COLO829 (cell line): ENCODE results near the gene RTF2.

Experiments
- DNase-seq: peaks from one replicate; pipeline ENCODE4 v3.0.0; 2012; ENCODE audit warnings: low spot score

The RTF2 gene

DNA sequence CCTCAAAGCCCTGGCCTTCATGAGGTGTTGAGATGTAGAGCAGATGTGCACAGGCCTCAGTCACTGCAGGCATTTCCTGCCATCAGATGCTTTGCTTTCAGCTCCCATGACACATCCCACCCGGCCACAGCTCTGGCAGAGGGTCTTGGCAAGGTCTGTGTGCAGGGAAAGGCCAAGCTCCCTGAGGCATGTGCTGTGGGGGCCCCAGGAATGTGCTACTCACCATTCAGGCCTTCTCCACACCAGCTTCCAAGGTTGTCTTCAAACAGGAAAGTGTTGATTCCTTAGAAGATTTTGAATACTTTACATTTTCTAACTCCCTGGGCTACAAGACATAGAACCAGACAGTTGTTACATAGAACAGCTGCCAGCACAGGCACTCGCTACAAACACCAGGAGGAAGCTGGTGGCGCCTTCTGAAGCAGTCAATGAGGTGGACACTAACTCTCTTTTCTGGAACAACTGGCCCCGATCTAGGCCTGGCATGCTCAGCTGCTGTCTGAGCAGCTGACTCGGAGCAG, 28.6 kb upstream of the RTF2 start:
- no peak for DNase-seq

DNA sequence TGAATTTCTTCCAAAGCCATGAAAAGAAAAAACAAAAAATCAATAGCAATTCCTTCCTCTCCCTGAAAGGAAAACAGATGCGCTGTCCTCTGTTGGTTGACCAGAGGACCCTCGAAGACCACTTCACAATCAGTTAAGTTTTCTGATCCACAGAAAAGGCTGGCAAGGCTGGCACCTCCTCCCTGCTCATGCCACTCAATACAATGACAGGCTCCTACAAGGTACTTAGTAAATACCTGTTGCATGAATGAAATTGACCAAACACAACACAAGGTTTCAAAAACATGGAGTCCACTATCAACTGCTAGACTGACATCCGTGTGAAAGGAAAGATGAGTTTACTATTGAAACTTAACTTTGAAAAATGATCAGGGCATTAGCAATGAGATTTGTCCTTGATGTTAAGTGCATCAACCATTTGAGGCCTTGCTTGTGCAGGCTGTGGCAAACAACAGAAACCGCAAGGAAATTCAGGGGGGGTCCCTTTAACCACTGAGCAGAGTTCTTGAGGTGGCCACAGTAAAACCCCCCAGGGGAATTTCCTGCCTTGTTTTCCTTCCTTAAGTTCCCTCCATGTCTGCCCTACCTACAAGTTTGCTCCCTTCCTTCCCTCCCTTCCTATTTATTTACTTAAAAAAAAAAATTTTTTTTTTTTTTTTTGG, 27.9 kb upstream of the RTF2 start:
- DNase-seq, result no peak

DNA sequence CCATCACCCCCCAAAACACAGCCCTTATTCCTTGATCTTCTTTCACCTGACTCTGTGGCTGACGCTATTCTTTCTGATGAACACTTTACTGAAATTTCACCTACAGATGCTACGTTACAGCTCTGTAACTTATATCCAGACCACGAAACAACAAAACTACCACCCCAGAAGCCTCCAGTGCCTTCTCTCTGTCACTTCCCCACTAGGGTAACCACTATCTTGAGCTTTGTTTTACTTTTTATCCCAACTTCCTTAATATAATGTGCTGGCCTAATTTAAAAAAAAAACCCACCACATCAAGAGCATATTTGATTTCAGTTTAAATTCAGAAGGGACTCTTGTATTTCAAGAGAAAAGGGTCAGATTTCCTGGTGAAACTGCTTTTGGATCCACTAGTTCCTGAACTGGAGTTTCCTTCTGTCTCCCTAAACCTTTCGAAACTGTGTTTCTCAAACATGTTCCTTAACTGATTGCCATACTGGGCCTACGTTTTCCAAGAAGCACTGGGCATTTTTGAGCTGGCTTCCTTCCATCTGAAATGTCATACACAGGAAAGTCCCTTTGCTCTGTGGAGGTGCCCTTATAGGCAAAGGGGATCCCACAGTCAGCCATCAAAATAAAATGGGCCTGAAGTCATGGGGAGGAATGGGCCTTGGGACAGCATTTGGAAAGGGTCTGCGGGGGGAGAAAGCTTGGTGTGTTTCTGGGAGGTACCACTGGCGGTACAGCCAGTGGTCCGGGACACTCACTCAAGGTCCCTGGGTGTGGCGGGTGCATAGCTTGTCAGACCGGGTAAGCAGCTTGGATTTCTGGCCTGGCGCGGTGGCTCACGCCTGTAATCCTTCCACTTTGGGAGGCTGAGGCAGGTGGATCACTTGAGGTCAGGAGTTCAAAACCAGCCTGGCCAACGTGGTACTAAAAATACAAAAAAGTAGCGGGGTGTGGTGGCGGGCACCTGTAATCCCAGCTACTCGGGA, 25.8 kb upstream of the RTF2 start:
- DNase-seq, result no peak

DNA sequence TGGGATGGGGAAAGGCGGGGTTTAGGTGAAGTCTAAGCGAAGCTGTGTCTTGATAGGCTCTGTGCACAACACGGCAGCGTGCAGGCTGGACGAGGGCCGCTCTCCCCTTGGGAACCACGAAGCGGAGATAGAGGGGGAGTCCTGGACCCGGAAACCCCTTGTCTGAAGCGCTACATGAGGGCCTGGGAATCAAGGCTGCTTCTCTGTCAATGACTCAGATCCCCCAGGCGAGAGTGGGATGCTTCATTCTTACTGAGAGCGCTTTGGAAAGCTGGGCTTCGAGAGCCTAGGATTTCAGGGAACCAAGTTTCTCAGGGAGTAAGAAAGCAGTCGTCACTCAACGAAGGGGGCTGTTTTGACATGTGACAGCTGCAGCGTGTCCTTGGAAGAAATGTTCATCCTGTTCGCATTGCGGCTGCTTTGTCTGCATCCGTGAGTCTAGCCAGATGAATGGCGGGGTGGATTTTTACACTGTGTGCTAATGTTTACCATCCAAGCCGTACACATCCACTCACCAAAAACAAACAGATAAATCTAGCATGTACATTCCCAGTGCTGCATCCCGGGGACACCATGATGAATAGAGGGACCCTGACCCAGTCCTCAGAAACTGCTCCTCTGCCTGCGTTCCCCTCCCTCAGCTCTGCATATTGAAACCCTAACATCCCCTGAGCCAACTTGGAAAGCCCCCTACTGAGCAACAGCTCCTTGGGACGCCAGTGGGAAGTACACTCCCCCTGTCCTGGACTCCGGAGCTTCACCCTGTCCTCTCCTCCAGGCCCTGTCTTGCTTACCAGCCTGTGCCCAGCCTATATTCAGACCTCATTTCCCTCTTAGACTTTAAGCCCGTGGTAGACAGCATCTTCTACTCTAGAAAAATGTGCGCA, 24.5 kb upstream of the RTF2 start:
- DNase-seq, result no peak

DNA sequence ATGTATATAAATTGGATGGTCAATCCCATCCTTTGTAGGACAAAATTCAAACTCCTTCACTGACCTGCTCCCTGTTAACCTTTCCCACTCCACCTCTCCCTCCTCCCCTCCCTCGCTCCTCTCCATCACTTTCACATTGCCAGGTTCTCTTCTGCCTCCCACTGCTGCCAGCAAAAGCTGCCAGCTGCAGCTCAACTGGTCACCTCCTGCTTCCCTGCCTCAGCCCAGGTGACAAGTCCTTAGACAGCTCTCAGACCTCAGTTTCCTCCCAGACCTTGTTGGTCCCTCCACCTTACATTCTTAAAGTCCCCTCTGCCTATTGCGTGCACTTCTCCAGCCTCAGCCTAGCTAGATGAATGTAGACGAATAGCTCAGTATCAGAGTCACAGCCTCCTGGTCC, 23.3 kb upstream of the RTF2 start:
- DNase-seq, result no peak

DNA sequence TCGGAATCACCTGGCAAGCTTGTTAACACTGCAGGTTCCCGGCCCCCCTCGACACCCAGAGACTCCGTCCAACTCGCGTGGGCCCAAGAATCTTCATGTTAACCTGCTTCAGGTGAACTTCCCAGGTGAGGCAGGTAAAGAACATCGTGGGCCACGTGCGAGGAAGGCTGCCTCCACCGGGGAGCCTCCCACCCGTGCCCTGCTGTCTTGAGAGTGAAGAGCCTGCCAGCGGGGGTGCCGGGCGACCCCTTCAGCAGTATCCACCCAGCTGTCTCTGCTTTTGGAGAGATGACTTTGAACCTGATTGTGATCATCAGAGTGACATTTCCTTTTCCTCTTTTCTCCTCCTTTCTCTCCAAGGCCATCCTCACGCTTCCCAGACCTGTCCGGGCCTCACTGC, 22.9 kb upstream of the RTF2 start:
- no peak for DNase-seq

DNA sequence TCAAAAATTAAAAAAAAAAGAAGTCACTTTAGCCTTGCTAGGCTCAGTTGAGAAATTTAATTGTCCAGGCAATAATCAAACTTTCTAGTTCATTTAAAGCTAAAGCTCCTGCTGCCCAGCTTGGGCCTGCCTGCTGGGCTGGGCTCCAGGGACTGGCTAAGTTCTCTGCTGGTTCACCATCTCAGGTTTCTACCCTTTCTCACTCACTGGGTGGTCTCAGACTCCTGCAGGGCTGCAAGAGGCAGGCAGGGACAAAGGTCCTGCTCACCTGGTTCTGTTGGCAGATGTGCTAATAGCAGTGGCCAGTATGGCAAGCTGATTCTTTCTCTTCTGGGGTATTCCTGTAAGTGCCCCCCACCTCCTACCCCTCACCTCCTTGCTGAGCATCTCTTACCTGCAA, 21.2 kb upstream of the RTF2 start:
- DNase-seq, result no peak

DNA sequence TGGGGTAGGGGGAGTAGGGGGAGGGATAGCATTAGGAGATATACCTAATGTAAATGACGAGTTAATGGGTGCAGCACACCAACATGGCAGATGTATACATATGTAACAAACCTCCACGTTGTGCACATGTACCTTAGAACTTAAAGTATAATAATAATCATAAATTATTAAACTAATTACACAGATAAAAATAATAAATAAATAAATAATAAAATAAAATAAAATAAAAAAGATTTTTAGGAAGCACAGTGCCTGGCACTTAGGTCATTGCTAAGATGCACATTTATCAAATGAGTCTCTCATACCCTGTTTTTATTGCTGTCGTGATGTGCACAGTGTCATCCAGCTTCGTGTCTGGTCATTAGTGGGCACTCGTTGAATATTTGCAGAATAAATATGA, 19.0 kb upstream of the RTF2 start:
- DNase-seq, result no peak

DNA sequence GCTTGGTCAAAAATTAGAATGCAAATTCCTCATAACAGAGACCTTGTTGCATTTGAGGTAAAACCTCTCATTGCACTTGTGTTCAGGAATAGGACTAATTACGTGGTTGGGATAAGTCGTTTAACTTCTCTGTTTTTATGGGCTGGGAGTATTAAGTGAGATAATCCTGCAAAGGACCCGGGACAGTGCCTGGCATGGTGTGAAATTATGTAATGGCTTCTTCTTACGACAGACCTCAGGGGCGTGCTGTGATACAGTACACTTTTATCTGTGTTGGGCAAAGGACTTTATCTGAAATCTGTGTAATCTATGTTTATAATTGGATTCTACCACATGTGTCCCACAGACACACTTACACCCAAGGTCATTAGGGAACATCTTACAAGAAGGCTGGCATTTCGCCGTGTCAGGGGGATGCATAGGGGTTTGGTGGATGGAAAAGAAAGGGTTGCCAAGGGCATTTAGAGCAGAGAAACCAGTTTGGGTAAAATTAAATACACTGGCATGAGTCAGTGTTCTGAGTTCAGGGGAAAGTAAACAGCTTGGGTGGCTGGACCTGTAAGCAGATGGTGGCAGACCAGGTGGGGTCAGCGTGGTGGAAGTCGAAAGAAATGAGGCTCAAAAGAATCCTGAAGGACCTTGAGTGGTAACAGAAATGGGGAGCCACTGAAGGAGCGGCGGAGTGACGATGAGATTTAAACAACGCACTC, 17.2 kb upstream of the RTF2 start:
- DNase-seq, result no peak

DNA sequence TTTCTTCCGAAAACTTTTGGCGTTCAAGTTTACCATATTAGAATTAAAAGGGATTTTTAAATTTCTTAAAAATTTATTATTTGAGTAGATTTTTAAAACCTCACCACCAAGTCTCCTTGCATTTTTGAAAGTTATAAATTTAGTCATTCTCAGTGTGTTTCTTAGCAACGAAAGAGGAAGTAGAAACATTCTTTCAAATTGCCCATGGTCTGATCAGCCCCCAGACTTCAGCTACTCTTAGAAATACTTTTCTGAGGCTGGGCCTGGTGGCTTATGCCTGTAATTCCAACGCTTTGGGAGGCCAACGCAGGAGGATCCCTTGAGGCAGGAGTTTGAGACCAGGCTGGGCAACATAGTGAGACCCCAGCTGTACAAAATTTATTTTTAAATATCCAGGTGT, 15.1 kb upstream of the RTF2 start:
- no peak for DNase-seq

DNA sequence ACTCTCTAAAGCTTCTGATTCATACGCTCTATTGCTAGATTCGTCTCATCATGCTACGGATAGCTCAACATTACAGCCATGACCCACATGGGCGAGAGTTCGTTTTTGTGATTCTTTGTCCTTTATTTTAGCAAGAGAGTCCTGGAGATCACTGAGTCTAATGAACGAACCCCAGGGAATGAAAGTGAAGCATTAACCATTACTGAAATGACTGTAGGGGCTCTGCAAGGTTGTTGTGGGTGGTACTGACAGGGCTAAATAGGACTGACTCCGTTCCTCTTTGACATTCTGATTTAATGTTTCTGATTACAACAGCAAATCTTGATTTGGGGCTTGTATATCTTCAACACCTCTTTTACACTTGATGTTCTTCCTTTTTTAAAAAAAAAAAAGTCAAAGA, 13.7 kb upstream of the RTF2 start:
- no peak for DNase-seq

DNA sequence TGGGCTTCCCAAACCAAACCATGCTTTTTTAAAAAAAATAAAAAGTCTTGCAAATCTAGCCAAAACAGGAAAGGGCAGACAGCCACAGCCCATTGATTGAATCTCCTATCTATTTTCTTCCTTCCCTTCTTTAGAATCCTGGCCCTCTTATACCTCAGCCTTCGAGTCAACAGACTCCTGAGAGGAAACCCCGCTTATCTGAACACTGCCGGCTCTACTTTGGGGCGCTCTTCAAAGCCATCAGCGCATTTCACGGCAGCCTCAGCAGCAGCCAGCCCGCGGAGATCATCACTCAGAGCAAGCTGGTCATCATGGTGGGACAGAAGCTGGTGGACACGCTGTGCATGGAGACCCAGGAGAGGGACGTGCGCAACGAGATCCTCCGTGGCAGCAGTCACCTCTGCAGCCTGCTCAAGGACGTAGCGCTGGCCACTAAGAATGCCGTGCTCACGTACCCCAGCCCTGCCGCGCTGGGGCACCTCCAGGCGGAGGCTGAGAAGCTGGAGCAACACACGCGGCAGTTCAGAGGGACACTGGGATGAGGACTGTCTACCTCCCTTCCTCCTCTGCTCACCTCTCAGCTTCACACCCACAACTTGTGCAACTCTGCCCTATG, 10.1 kb upstream of the RTF2 start:
- DNase-seq, result no peak

DNA sequence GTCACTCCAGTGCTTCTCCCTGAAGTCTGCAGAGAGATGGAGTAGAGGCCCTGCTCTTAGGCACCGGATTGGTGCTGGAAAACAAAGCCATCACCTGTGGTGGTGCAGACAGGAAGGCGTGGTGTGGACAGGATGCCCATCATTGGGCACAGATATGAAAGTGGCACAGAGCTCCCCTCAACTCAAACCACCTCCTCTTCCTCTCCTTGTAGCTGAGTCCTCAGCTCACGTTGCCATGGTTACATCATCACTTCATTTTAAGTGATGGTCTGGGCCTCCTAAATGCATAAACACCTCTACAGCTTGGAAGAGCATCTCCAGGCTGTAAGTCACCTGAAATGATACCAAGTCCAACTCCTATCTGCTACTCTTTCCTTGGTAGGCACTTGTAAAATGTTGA, 8.0 kb upstream of the RTF2 start:
- DNase-seq, result no peak

DNA sequence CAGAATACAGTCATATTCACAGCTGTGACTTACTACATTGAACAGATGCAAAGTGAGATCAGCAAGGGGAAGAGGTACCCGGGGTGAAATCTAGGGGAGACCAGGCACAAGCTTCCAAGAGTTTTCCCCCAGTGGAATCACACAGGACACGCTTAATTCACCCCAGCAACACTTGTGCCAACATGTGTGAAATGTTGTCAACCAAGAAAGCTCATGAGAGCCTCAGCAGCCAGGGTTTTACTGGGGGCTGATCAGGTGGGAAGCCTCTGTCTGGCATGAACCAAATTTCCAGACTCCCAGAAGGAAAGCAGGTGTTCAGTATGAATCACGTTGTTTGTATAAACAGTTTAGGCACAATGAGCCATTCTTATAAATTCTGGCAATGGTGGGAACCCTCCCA, 6.9 kb upstream of the RTF2 start:
- DNase-seq, result no peak

DNA sequence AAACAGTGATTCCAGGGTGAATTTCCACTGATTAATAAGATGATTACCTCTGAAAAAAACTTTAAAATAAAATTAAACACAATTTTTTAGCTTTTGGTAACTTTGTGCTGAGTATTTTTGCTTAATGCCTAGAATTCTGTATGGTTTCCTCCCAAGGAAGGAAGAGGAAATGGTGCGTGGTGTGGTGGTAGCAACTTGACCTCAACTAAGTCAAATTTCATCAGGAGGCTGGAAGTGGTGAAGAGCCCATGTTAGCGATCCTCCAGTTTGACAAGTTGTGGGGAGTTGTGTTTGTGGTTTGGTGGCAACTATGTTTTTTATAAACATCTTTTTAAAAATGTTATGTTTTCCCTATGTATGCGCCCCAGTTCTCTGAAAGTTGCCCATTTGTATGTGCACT, 5.0 kb upstream of the RTF2 start:
- DNase-seq, result no peak

DNA sequence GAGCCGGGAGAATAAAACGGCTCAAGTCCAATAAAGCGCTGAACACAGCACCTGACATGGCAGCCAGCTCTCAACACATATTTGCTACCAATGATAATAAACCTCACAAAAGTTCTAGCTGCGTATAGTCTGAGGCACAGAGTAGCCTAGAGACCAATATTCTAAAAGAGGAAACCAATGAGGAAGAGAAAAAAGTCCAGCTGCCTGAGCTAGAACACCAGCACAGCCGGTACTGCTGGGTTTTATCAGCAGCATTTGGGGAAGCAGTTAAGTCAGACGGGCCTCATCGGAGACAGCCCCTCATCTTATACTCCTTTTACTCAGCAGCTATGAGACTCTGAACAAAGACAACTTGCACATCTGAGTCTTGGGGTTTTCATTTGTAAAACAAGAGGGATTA, 2.4 kb upstream of the RTF2 start:
- no peak for DNase-seq

DNA sequence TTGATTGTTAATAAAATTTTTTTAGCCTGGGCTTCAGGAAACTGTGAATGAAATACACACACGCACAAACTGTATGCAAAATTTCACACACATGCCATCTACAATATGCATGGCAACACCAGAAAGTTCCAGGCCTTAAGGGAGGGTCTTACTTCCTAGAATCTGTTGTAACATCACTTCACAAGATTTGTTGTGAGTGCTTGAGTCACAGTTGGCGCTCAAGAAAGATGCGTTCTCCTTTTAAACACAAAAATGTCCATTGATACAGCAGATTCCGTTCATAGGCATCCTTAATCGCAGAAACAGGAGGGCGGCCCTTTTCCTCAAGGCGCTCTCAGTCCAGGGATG, 485 bp upstream of the RTF2 start:
- DNase-seq, result no peak

DNA sequence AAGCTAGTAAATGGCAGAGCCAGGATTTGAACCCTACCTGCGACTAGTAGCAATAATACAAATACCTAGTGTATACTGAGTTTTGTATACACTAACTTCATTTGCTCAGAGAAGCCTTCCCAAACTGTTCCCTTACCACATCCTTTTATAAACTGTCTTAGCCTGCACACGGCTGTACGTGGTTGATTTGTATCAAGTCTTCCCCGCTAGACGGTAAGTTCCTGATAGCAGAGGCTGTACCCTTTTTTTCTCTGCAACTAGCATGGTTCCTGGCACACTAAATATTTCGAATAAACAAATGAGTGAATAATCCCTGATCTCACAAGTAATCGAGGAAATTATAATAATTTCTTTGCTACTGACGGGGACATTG, 636 bp downstream of the RTF2 start:
- DNase-seq, result no peak

DNA sequence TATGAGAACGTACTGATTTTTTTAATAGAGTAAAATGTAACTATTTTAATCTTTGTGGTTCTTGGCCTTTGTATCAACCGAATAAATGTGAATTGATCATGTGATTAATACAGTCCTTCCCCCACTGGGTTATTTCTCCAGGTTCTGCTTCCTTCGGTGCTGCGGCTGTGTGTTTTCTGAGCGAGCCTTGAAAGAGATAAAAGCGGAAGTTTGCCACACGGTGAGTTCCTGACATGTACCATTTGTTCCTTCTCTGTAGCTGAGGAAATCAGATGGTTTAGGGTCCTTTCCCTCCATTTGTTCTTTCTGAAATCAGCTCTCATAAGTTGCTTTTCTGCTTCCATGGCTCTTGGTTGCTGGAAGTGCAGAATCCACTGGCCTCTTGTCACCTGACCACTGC, 15.5 kb downstream of the RTF2 start:
- DNase-seq, result no peak

DNA sequence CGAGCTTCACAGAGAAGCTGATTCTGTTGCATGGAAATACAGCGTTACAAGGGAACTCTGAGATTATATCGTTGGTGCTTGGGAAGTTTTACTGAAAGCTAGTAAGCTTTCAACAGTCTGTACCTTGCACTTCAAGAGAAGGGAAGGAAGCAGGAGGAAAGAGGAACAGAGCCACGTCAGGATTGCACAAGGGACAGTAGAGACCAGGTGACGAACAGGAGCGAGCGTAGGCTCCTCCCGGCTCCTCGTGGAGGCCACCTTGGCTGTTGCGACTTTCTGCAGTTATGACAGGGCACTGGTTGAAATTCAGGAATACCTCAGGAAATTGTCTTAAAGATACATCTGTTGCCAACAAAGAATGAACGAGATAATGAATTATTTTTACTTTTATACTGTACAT, 18.8 kb downstream of the RTF2 start:
- DNase-seq, result no peak

DNA sequence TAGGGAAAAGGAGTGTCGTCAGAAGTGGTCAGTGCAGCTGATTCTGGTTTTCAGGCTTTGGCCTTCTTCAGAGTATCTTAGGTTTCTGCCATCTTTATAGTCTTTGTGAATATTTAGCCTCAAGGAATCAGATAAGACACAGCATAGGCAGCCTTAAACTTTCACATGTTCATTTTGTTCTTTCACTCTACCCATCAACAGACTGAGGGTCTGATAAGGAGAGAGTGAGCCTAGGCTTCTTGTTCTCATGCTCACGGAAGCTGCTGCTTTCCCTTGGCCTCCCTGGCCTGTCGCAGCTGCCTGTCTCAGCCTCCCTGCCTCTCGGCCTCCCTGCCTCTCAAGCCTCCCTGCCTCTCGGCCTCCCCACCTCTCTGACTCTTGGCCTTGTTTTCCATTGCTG, 20.1 kb downstream of the RTF2 start:
- no peak for DNase-seq

DNA sequence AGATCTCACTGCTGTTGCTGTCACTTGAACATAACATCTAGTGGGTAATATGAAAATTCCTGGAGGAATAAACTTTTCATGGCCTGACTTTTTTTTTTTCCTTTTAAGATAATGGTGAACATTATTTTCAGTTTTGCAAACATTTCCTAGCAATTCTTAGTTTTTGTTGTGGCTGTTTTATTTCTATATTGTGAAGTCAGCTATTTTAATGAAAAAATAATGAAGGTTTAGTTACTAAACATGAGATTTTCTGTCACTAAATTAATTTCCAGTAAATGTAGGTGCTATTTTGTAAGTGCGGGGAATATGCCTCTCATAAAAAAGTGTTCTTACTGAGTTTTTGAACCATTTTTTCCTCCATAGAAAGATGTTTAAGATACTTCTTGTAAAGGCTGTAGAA, 32.7 kb downstream of the RTF2 start:
- no peak for DNase-seq
